ENCODE results near the gene REV1.
"Not testable (repeated sequence)": the region's sequence is repeated elsewhere in the genome, so short reads cannot be mapped to it uniquely, and the experiment has no call there.

Gene REV1

DNA sequence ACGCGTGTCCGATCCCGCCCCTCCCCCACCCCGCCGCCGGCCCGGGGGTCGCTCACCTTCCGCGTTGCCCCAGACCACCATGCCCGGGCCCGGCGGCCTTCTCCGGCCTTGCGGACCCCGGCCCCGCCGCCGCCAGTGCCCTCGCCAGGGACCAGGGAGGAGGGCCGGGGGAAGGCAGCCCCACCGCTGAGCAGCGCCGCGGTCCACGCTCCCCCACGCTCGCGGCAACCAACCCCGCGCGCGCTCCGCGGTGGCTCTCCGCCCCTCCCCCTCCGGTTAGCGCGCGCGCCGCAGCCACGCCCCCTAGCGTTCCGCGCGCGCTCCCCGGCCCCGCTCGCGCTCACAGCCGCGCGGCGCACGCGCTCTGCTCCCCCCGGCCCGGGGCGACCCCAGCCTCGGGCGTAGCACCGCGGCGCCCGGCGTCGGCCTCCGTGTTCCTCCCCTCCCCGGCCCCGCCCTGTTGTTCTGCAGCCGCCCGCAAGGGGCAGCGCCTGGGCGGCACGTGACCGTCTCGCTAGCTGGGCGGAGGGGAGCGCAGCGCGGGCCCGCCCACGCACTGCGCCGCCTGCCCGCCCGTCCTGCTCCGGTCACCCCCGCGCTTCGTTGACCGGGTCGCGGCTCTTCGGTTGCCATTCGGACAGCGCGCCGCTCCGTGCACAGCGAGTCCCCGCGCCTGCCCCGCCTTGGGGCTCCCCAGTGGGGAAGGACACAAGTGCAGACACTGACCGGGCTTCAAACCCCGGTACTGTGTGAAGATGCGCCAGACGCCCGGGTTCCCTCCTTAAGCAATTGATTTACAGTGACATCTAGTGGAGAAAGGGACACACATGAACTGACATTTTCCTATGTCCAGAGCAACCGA lies at the start of gene REV1:
REV1 (minus strand) TSS at position 257 of the 862 bp plus-strand sequence. CDS start 25,042 bp downstream, outside the sequence.
- peak; percentile 98 for DNase-seq (ENCODE audit: low spot score)

DNA sequence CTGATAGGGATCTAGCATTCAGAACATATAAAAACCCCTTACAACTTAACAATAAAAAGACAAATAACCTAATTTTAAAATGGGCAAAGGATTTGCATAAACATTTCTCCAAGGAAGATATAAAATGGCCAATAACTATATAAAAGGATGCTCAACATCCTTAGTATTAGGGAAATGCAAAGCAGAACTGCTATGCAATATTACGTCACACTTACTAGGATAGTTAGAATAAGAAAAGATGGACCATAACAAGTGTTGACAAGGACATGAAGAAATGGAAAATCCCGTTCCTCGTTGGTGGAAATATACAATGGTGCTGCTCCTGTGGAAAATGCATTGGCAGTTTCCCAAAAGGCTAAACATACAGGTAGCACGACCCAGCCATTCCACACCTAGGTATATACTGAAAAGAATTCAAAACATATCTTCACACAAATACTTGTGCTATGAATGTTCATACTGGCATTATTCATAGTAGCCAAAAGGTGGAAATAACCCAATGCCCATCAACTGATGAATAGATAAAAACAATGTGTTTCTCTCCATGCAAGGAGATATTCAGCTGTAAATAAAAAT lies 48.2 kb upstream of the REV1 start:
- DNase-seq (ENCODE audit: low spot score): no peak

DNA sequence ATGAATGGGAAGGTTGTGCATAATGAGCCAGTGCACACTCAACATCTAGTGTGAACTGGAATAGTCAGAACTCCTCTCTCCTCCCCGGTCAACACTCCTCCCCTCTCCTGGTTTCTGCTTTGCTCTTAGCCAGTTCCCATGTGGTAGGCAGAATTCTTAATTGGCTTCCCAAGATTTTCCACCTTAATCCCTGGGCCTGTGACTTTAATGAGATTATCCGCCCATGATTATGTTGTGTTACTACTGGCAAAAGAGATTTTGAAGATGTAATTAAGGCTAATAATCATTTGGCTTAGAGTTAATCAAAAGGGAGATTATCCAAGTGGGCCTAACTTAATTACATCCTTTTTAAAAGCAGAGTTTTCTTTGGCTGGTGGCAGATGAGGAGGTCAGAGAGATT lies 34.2 kb upstream of the REV1 start:
- DNase-seq (ENCODE audit: low spot score): no peak

DNA sequence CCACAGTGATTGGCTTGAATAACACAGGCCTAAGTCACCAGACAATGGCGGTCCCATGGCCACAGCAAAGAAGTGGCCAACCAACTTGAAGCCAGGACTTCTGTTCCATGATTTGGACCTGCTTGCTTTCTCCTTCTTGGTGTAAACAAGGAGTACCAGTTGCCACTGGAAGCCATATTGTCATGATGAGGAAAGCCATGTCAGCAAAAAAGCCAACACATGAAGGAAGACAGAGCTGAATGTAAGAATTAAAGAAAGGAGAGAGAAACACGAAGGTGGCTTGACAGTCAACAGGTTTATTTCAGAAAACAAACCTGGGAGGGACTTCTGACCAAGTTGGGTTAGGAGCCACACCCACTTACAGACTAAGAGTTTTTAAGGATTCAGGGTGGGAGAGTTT lies 32.3 kb upstream of the REV1 start:
- no peak for DNase-seq (ENCODE audit: low spot score)

DNA sequence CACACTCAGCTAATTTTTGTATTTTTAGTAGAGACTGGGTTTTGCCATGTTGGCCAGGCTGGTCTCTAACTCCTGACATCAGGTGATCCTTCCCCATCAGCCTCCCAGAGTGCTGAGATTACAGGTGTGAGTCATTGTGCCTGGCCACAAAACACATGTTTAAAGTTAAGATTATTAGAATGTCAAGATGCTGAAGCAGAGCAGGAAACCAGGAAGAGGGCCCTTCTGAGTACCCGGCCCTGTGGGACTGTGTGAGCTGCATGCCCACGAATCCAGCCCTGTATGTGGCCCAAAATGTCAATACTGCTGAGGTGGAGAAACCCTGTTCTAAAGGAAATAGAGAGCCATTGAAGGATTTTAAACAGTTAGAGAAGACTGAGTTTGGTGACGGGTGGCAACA lies 31.0 kb upstream of the REV1 start:
- DNase-seq (ENCODE audit: low spot score): no peak

DNA sequence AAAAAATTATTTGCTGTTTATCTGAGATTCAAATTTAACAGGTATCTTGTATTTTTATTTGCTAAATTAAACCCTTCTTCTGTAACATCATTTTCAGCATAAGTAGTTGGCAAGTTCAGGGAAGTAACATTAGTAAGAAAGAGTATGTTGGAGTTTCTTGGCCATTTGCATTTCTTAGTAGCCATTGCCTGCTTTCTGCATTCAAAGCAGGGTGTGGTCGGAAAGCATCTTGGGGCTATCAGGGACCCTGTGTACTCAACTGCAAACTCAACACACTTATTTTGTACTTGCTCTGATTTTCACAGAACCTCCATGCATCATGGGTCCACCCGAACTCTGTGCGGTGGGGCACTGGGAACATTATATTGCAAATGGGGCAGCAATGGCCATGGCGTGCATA lies 30.4 kb upstream of the REV1 start:
- DNase-seq (ENCODE audit: low spot score): no peak

DNA sequence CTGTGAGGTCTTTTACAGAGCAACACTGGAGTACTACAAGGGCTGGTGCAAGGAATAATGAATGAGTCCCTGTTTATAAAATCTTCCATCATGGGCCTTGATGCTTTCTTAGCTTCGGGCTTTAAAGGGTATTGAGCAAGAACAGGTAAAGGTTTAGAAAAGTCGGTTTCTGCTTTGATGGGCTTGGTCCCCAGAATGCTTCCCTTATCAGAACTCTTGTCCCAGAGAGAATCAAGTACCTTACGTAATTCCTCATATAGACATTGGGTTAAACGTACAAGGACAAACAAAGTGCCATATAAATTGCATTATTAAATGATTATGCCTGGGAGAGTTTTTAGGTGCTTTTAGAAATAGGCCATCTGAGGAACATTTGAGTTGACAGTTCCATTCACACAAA lies 24.5 kb upstream of the REV1 start:
- no peak for DNase-seq (ENCODE audit: low spot score)

DNA sequence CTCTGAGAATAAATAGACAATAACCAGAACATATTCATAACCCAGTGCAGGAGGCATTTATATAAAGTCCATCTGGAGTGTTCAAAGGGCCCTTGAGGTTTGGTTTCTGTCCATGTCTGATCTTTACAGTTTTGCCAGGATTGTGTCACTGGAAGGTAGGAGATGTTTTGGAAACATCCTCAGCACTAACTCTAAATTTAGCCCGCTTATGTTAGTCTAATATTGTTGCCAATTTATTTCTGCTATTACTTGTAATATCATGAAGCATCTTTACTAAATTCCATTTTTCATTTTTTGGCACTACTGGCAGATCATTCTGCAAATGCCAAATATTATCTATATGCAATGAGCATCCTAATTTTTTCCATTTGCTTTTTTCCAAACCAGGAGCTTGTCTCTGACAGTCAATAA lies 22.4 kb upstream of the REV1 start:
- DNase-seq (ENCODE audit: low spot score): no peak

DNA sequence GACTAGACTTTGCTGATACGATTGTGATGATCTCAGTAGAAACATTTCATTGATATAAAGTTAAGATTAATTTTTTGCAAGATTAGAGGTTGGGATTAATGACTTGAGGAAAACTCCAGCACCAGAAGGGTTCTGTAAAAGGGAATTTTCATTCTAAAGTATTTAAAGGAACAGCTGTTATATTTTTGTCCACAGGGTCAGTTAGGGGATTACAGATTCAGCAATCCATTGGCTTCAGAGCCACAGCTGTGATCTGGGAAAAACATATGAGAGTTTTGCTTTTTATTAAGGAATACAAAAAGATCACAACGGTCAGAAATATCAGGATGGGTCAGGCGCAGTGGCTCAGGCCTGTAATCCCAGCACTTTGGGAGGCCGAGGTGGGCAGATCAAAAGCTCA lies 19.6 kb upstream of the REV1 start:
- DNase-seq (ENCODE audit: low spot score): no peak

DNA sequence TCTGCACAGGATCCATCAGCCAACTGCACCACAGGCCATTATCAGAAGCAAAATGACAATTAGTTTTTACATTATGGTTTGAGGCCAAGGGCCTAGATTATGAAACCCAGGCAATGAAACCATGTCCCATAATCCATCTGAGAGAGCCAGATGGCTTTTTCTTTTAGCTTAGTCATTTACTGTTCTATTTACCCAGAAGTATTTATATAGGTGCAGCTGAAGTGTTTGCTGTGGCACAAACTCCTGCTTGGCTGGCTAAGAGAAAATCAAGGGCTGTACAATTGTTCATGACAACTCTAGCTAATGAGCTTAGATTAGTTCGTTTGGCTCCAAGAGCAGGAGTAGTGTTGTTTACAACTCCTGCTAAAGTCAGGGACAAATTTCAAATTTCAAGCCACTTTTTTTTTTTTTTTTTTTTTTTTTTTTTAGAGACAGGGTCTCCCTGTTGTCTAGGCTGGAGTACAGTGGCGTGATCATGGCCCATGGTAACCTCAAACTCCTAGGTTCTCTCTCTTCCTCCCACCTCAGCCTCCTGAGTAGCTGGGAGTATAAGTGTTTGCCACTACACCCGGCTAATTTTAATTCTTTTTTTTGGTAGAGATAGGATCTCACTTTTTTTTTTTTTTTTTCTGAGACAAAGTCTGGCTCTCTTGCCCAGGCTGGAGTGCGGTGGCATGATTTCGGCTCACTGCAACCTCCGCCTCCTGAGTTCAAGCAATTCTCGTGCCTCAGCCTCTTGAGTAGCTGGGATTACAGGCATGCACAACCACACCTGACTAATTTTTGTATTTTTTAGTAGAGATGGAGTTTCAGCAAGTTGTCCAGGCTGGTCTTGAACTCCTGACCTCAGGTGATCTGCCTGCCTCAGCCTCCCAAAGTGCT lies 18.4 kb upstream of the REV1 start:
- DNase-seq (ENCODE audit: low spot score): no peak

DNA sequence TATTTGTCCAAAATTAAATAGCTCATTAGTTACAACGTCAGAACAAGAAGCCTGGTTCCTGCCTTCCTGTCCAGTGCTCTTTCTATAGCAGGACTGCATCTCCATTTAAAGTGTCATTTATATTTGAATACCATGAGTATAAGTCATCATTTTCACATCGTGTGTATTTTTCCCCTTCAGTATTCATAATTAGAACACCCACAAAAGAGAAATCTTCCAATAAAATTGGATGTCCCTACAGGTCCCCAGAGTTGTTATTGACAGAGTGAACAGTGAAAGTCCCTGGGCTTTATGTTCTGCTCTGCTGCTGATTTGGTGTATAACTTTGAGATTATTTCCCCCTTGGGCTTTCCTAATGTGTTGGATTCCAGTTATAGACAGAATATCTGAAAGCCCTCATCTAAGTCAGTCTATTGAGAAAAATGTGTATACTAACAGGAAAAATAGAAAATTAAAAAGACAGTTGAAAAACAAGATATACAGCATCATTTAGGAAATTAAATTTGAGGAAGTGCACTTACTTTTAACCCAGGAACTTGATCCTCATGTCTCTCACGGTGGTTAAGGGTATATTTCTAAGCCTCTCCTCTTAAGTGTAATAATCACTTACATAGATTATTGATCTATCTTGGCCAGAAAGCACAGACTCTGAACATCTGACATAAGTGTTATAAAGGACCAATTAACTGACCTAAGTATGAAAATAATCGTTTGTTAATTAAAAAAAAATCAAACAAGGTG lies 15.2 kb upstream of the REV1 start:
- no peak for DNase-seq (ENCODE audit: low spot score)

DNA sequence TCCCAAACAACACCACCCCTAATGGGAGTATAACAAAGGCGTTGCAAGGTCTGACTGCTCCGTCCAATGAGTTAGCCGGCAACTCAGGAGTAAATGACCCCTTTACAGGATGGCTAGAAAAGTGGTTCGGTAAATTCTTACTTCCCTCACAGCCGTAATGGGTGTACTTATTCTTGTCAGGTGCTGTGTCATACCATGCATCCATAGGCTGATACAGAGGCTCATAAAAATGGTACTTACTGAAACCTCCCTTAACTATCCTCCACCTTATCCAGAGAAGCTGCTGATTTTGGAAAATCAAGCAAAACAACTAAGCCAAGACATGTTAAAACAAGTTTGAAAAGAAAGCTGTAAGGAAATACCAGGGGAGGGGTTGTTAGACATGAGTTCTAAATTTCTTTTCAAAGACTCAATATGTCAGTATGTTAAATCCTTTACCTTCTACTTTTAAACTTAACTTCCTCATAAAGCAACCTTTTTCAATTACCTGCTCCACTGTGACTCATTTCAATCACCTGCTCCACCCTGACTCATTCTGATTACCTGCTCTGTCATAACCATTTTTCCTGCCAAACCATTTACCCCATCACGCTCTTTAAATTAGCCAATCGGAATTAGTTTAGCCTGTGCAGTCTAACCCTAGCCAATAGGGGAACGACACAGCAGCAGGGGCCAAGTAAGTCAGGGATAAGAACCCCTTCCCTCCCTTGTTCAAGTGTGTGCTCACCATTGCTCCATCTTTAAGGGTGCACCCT lies 14.0 kb upstream of the REV1 start:
- not testable (repeated sequence) for DNase-seq (ENCODE audit: low spot score)

DNA sequence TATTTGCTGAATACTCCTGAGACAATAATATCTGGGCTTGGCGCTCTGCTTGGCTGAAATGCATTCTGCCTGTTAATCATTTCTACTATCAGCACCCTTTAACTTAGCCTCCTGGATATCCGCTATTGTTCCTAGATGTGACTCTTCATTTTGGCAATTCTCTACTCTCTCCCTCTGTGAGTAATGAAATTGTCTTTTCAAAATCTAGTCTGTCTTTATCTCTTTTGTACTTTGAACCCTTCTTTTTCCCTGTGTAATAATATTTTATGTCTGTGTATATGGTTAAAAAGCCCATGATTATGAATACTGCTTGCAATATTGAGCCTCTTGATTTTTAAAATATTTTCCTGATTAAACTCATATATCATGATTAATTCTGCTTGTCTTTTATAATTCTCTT lies 6.2 kb upstream of the REV1 start:
- DNase-seq (ENCODE audit: low spot score): no peak

DNA sequence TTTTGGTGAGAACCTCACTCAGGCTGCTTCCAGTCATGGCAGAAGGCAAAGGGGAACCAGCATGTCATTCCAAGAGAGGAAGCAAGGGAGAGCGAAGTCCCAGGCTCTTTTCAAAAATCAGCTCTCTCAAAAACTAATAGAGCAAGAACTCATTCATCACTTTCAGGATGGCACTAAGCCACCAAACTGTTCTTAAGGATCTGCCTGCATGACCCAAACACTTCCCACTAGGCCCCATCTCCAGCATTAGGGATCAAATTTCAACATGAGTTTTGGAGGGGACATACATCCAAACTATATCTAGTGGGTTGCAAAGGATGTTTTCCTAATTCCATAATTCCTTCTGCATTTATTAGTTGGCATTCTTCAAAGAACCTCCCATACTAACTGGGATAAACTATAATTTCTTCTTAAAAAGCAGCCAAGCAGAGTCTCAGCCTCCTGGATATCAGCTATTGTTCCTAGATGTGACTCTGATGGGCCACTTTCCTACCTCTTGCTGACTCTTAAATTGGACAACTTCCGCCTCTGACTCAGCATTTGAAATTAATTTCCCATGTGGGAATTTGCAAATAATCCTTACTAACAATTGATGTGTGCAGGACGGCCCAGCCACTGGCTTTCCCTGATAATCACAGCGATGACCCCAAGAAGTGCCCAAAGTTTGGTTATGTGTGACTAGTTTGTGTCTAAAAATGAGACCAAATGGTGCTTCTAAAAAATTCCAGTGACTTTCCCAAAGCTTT lies 5.5 kb upstream of the REV1 start:
- DNase-seq (ENCODE audit: low spot score): no peak

DNA sequence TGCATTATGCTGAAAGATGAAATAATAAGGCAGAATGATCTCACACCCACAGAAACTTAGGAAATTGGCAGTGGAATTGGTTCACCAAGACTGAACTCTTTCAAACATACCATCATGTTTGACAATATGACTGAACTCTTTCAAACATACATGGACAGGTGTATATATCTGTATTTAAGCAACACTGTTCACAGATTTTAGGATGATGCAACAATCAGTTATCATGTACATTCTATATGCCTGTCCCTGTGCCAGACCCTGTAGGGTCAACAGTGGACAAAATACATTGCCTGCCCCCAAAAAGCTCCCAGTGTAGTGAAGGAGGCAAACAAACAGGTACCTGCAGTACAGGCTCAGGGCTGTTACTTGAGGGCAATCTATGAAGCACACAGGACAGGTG lies 2.9 kb upstream of the REV1 start:
- no peak for DNase-seq (ENCODE audit: low spot score)

DNA sequence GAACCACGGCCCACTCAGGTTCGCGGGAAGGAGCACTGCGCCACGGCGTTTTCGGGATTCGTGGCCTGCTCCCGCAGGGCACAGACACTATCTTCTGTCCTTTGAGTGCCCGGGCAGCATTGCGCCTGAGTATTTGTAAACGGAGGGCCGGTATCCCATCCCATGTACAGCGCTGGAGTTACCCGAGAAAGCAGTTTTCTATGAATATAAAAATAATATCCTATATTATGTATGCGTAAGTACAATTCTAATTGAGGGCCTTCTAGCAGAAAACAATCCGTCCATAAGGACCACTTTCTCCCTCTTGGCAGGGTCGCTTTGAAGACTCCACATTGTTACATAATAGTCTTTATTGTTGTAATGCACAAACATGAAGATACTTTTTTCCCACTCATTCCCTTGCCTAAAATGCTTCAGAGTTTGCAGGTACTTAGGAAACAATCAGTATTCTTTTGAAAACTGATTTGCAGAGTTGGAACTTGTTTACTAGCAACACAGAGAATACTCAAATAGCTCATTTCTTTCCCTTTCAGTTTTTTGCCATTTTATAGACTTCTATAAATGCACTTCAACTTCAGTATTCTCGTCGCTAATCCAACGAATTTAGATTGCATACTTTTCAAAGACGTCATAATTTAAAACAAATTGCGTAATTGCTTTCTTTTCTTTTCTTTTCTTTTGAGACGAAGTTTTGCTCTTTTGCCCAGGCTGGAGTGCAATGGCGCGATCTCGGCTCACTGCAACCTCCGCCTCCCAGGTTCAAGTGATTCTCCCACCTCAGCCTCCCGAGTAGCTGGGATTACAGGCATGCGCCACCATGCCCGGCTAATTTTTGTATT lies 1.0 kb upstream of the REV1 start:
- no peak for DNase-seq (ENCODE audit: low spot score)

DNA sequence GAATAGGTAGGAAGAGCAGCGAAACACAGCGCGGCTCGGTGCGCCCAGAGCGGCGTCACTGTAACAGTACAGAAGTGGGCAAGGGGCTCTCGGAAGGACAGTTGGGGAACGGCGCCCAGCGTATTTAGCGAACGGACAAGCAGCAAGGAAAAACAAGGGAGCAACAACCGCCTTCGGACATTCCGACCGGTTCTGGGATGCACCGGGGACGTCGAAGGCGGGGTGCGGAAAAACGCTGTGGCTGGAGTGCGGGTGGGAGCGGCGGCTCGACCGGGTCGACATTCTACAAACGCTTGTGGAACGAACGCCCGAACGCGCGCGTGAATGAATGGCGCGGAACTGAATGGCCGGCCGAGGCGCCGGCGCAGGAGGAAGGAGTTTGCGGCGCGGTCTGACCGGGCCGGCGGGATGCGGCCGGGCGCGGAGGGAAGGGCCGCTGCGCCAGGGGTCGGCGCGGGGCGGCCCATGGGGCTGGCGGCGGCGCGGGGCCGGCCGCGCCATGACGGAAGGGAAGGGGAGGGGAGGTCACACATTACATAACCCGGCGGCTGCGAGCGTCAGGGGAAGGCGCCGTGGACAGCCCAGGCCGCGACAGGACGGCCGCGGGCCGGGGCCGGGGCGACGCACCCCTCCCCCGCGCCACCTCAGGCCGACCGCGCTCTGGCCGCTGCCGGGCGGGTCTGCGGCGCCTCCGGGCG lies 605 bp downstream of the REV1 start:
- peak; percentile 84 for DNase-seq (ENCODE audit: low spot score)

DNA sequence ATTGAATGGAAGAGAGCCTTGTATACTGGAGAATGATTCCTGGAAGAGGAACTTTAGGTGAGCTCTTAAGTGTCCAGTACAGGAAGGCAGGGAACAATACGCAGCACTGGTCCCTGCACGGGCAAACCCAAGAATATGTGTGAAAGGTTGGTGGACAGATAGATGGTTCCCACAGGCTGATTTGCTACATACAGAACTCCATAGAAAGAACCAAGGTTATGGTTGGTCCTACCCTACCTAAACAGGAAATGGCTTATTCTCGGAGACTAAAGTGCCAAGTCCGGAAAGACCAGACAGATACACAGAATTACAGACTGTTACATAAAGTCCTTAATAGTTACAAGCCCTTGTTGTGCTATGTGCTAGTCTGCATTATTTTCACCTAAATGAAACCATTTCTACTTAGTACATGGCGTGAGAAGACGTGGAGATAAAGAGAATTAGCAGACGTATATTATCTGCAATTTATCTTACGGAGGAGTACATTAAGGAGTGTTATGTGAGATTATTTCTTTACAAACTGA lies 1.2 kb downstream of the REV1 start:
- peak; percentile 16 for DNase-seq (ENCODE audit: low spot score)

DNA sequence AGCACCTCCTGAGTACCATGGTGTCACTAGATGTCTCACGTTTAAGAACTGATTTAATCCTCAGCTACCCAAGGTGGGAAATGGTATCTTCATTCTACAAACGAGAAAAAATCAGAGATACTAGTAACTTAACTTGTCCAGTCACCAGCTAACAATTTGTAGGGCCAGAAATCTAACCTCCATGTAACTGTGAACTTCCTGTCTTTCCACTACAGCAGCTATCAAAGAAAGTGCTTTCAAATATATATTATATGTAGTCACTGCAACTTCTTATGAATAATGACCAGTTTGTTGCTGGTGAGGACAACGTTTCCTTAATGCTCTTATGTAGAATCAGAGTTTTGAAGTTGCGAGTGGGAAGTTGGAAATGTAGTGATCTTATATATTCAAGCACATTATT lies 1.9 kb downstream of the REV1 start:
- no peak for DNase-seq (ENCODE audit: low spot score)

Data from GM03348 (cell line).